ENCODE results near the gene ASAP2. TPM values are rescaled to one million over a fixed set of nuclear protein-coding genes. Genes with fewer than 3 reads are reported as not detected.
A peak's percentile ranks its signal among the peaks of the same experiment; 100 is the strongest.

Gene ASAP2
- polyA plus RNA-seq, 3 donors: 0.08 to 1.1 (median 0.20) TPM

GRCh38 chr2:9225806-9226205, 19.2 kb downstream of the ASAP2 start:
- TF ChIP-seq, protein P1, sequence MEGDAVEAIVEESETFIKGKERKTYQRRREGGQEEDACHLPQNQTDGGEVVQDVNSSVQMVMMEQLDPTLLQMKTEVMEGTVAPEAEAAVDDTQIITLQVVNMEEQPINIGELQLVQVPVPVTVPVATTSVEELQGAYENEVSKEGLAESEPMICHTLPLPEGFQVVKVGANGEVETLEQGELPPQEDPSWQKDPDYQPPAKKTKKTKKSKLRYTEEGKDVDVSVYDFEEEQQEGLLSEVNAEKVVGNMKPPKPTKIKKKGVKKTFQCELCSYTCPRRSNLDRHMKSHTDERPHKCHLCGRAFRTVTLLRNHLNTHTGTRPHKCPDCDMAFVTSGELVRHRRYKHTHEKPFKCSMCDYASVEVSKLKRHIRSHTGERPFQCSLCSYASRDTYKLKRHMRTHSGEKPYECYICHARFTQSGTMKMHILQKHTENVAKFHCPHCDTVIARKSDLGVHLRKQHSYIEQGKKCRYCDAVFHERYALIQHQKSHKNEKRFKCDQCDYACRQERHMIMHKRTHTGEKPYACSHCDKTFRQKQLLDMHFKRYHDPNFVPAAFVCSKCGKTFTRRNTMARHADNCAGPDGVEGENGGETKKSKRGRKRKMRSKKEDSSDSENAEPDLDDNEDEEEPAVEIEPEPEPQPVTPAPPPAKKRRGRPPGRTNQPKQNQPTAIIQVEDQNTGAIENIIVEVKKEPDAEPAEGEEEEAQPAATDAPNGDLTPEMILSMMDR (IDR thresholded peaks at IDR 0.05): no peak
- Mint-ChIP-seq H3K27me3 (ENCODE audit: low read depth in 3 of 3) (peaks cover 11 to 20% (median 13%) of the 10 kb centered on the region in 3 donors), H3K4me3 (no peak overlapping the region), H3K4me1 (peaks cover 22% of the 10 kb centered on the region), H3K36me3 (peaks cover 3 to 13% of the 10 kb centered on the region in 2 donors), H3K27ac (no peak overlapping the region), H3K9me3 (peaks cover 0 to 6% (median 0%) of the 10 kb centered on the region in 7 donors)
- H3K4me2 ChIP-seq (replicated peaks; ENCODE audit: extremely low read depth, low read length, poor library complexity, severe bottlenecking): no peak overlapping the region
- H3K4me3 ChIP-seq (replicated peaks in 1 of 3; ENCODE audit: low read depth in 2 of 3, low read length in 3 of 3): no peak overlapping the region
- no peaks in the 10 kb centered on the region for H3K79me2 ChIP-seq (ENCODE audit: insufficient read depth, low read length)
- no peak for DNase-seq
- no peaks in the 10 kb centered on the region for H3K36me3 ChIP-seq (replicated peaks in 1 of 2; ENCODE audit: control insufficient read depth in 1 of 2, insufficient read depth in 2 of 2, low read length in 2 of 2)
- intact Hi-C loops (cut with micrococcal nuclease): no loop called here
- H4K20me1 ChIP-seq (ENCODE audit: insufficient read depth, low read length): peaks cover 6% of the 10 kb centered on the region
- H3K27me3 ChIP-seq (ENCODE audit: control insufficient read depth in 2 of 2, insufficient read depth in 2 of 2, low read length in 2 of 2): peaks cover 0 to 13% of the 10 kb centered on the region in 2 donors
- H2AFZ ChIP-seq (ENCODE audit: insufficient read depth, low read depth, low read length, poor library complexity, severe bottlenecking): no peak overlapping the region
- 92% methylated on average over 4 of the region's 10 CpGs for WGBS (ENCODE audit: insufficient coverage)
- no peak overlapping the region for H3K27ac ChIP-seq (ENCODE audit: low read depth in 1 of 2, low read length in 2 of 2)
- H3K9me3 ChIP-seq (replicated peaks in 1 of 2; ENCODE audit: control insufficient read depth in 1 of 2, insufficient read depth in 1 of 2, low read length in 2 of 2): no peaks in the 10 kb centered on the region
- no peak overlapping the region for H3K9ac ChIP-seq (ENCODE audit: insufficient read depth, low read length, poor library complexity, severe bottlenecking)
- H3K4me1 ChIP-seq (ENCODE audit: control insufficient read depth in 1 of 2, insufficient read depth in 2 of 2, low read length in 2 of 2): peaks cover 13 to 22% of the 10 kb centered on the region in 2 donors

DNA sequence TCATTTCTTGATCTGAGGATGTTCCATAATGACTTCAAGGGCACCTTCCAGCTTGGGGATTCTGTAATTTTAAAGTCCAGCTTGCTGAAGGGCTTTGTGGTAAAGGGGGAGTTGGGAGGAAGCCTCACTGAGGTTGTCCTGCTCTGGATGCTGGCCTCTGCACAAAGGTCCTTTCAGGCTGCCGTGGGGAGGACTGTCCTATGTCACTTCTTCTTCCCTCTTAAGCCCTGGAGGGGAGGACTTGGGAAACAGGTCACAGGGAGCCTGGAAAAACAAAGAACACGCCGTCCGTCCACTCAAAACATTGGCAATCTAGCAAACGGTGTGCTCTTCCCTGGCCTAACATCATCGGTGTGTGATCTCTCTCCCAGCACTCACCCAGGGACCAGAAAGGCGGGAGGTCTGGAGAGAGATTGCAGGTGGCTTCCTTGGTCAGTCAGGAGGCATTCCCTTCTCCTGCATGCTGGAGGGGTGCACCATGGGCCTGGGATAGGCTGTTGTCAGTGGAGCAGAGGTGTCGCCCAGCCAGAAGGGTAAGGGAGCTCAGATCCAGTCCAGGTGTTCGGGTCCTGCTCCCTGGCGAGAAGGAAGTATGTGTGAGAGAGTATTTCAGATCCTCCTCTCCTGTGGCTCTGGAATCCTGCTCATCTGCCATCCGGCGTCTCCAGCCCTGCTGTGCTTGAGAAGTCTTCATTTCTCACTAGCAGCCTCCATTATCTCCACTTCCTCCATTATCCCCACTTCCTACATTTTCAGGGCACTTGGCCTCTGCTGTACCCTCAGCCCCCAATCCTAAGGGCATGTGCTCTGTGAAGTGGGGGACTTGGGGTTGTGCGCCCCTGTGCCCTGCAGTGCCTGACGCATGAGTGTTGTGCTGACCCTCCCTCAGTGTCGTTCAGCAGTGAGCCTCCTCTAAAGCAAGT, 20.1 kb downstream of the ASAP2 start:
- H3K9ac ChIP-seq (ENCODE audit: insufficient read depth, low read length, poor library complexity, severe bottlenecking): no peak overlapping the region
- peaks cover 15% of the 10 kb centered on the region for H4K20me1 ChIP-seq (ENCODE audit: insufficient read depth, low read length)
- H3K27me3 ChIP-seq (ENCODE audit: control insufficient read depth in 2 of 2, insufficient read depth in 2 of 2, low read length in 2 of 2): peaks cover 0 to 13% of the 10 kb centered on the region in 2 donors
- no peak overlapping the region for H3K4me2 ChIP-seq (replicated peaks; ENCODE audit: extremely low read depth, low read length, poor library complexity, severe bottlenecking)
- WGBS (ENCODE audit: insufficient coverage): 86% methylated on average over 9 of the region's 15 CpGs
- peak overlapping the region in 1 of 2 donors; percentile 26 for H3K4me3 Mint-ChIP-seq
- H3K4me1 ChIP-seq (ENCODE audit: control insufficient read depth in 1 of 2, insufficient read depth in 2 of 2, low read length in 2 of 2): peaks cover 22 to 31% of the 10 kb centered on the region in 2 donors
- H2AFZ ChIP-seq (ENCODE audit: insufficient read depth, low read depth, low read length, poor library complexity, severe bottlenecking): peak overlapping the region; percentile 17
- H3K27ac Mint-ChIP-seq: no peak overlapping the region
- no peaks in the 10 kb centered on the region for H3K79me2 ChIP-seq (ENCODE audit: insufficient read depth, low read length)
- H3K4me1 Mint-ChIP-seq: peaks cover 31% of the 10 kb centered on the region
- H3K36me3 ChIP-seq (replicated peaks in 1 of 2; ENCODE audit: control insufficient read depth in 1 of 2, insufficient read depth in 2 of 2, low read length in 2 of 2): no peaks in the 10 kb centered on the region
- H3K9me3 ChIP-seq (replicated peaks in 1 of 2; ENCODE audit: control insufficient read depth in 1 of 2, insufficient read depth in 1 of 2, low read length in 2 of 2): no peaks in the 10 kb centered on the region
- peaks cover 11 to 20% (median 13%) of the 10 kb centered on the region in 3 donors for H3K27me3 Mint-ChIP-seq (ENCODE audit: low read depth in 3 of 3)
- peaks cover 0 to 6% (median 0%) of the 10 kb centered on the region in 7 donors for H3K9me3 Mint-ChIP-seq
- intact Hi-C loops (cut with micrococcal nuclease): no loop called here
- no peak for DNase-seq
- peaks cover 3 to 13% of the 10 kb centered on the region in 2 donors for H3K36me3 Mint-ChIP-seq
- TF ChIP-seq, protein P1 (IDR thresholded peaks at IDR 0.05): no peak
- H3K4me3 ChIP-seq (replicated peaks in 1 of 3; ENCODE audit: low read depth in 2 of 3, low read length in 3 of 3): no peak overlapping the region
- no peak overlapping the region for H3K27ac ChIP-seq (ENCODE audit: low read depth in 1 of 2, low read length in 2 of 2)

All from CD14-positive monocyte (primary cell).